KMS-11 (cell line): Measurements from ENCODE around the gene CD55.

ENCODE experiments used
- H2AFZ ChIP-seq: fragments of 200-600 bp; sonication (generic); 2 replicates; pipeline ENCODE4 v1.6.1; 2016; ENCODE audit warnings: antibody characterized with exemption, mixed run types, low read depth
- H3K27ac ChIP-seq: fragments of 200-600 bp; sonication (generic); 2 replicates; pipeline ENCODE4 v1.6.1; 2016; ENCODE audit warnings: mild to moderate bottlenecking, mixed run types
- H3K27me3 ChIP-seq: fragments of 200-600 bp; sonication (generic); 2 replicates; pipeline ENCODE4 v1.6.1; 2017; ENCODE audit warnings: mild to moderate bottlenecking, low read depth, mixed run types, moderate library complexity; ENCODE audit not compliant: insufficient read depth
- H3K36me3 ChIP-seq: fragments of 200-600 bp; sonication (generic); 2 replicates; pipeline ENCODE4 v1.6.1; 2017; ENCODE audit warnings: mild to moderate bottlenecking, mixed run types; ENCODE audit not compliant: insufficient read depth
- H3K4me1 ChIP-seq: fragments of 200-600 bp; sonication (generic); 2 replicates; pipeline ENCODE4 v1.6.1; 2016; ENCODE audit warnings: mild to moderate bottlenecking, low read depth, mixed run types; ENCODE audit not compliant: poor library complexity, severe bottlenecking
- H3K4me2 ChIP-seq: fragments of 200-600 bp; sonication (generic); 2 replicates; pipeline ENCODE4 v1.7.0; 2016; ENCODE audit warnings: mild to moderate bottlenecking, mixed run types
- H3K4me3 ChIP-seq: fragments of 200-600 bp; sonication (generic); IDR thresholded peaks from 2 replicates; pipeline ENCODE4 v1.6.1; 2017; ENCODE audit warnings: low read depth, low read length, mixed read lengths; ENCODE audit not compliant: insufficient read depth
- H3K79me2 ChIP-seq: fragments of 200-600 bp; sonication (generic); 2 replicates; pipeline ENCODE4 v1.6.1; 2016; ENCODE audit warnings: low read depth, mixed run types; ENCODE audit not compliant: insufficient read depth
- H3K9ac ChIP-seq: fragments of 200-600 bp; sonication (generic); 2 replicates; pipeline ENCODE4 v1.6.1; 2016; ENCODE audit warnings: mild to moderate bottlenecking, mixed run types
- H4K20me1 ChIP-seq: fragments of 200-600 bp; sonication (generic); 2 replicates; pipeline ENCODE4 v1.6.1; 2016; ENCODE audit warnings: mild to moderate bottlenecking, mixed run types; ENCODE audit not compliant: insufficient read depth
- CTCF ChIP-seq: fragments of 200-600 bp; sonication (generic); conservative IDR thresholded peaks from 2 replicates; pipeline ENCODE4 v1.6.1; 2017; ENCODE audit warnings: low read depth, mild to moderate bottlenecking, antibody characterized with exemption, low read length, moderate library complexity, mixed read lengths

CD55 gene

DNA sequence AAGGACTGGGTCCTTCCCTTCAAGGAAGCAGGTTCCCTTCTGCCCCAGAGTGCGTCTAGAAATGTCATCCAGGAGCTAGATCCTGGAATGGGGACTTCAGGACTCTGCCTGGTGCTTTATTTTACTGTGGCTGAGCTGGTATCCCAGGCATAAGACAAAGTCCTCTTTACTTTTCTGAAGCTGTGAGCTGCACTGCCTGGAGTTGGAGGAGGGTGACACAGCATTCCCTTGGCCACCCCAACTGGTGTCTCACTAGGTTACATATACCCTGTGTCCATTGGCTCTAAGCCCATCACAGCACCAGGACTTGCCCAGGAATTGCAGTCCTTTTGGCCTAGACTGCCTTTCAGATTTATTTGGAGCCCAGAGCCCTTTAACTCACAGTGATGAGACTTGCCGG, 41.8 kb upstream of the CD55 start:
- H3K36me3 ChIP-seq = no peaks in the 10 kb centered on the region
- no peaks in the 10 kb centered on the region for H3K27me3 ChIP-seq
- no peak for TF ChIP-seq CTCF
- no peak overlapping the region for H3K4me3 ChIP-seq
- no peaks in the 10 kb centered on the region for H3K79me2 ChIP-seq
- no peak overlapping the region for H3K9ac ChIP-seq
- no peaks in the 10 kb centered on the region for H3K4me1 ChIP-seq
- H3K4me2 ChIP-seq = no peak overlapping the region
- H2AFZ ChIP-seq = no peak overlapping the region
- no peaks in the 10 kb centered on the region for H4K20me1 ChIP-seq
- no peak overlapping the region for H3K27ac ChIP-seq

- no peak overlapping the region for H3K4me3 ChIP-seq
- no peak overlapping the region for H3K27ac ChIP-seq
- H3K79me2 ChIP-seq = no peaks in the 10 kb centered on the region
- H4K20me1 ChIP-seq = no peaks in the 10 kb centered on the region
- no peaks in the 10 kb centered on the region for H3K36me3 ChIP-seq
- TF ChIP-seq CTCF = no peak
- no peaks in the 10 kb centered on the region for H3K27me3 ChIP-seq
- H3K9ac ChIP-seq = no peak overlapping the region
- H3K4me2 ChIP-seq = no peak overlapping the region
- H2AFZ ChIP-seq = no peak overlapping the region
- no peaks in the 10 kb centered on the region for H3K4me1 ChIP-seq
Observed at GRCh38 chr1:207280706-207281105, 40.8 kb upstream of the CD55 start.

- Histone ChIP-seq H3K4me3 (no peak overlapping the region), H3K27ac (no peak overlapping the region), H3K4me1 (no peaks in the 10 kb centered on the region), H3K27me3 (no peaks in the 10 kb centered on the region), H4K20me1 (no peaks in the 10 kb centered on the region), H3K9ac (no peak overlapping the region), H2AFZ (no peak overlapping the region), H3K79me2 (no peaks in the 10 kb centered on the region), H3K36me3 (no peaks in the 10 kb centered on the region), H3K4me2 (no peak overlapping the region)
- TF ChIP-seq CTCF = no peak
Observed at GRCh38 chr1:207282058-207282457, 39.4 kb upstream of the CD55 start.

DNA sequence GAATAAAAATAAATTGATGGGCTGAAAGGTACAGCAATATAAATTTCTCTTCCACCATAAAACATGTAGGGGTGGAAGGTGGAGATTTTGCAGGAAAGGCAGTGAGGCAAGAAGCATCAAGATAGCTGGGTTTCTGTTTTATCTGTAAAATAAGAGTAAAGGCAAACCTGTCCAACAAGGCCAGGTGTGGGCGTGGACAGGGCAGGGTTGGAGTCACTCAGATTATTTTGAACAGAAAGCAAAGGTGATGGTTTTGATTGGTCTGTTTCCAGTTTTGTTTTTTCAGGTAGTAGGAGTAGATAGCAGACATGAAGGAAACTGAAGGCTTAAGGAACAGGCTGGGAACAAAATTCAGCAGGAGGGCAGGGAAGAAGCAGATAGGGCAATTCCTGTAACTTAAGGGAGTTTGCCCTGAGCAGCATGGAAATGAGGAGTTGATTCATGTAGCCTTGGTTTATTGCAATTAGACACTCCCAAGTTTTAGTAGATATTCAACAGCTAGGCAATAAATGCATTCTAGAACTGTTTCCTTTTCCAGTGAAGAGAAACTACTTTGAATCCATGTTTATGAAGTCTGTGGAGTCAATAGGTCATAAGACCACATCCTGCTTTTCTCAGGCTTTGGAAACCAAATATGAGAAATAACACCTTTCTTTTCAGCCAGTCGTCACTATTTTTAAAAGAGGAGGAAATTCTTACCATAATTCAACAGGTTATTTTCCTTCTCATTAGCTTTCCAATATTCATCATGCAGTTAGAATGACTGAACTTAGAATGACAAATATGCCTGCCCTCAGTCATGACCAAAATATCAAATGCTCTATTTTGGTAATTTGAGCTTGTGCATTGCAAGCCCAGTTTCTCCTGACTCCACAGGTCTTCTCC, 38.7 kb upstream of the CD55 start:
- H3K27me3 ChIP-seq = no peaks in the 10 kb centered on the region
- H3K9ac ChIP-seq = no peak overlapping the region
- H3K4me3 ChIP-seq = no peak overlapping the region
- H2AFZ ChIP-seq = no peak overlapping the region
- no peaks in the 10 kb centered on the region for H4K20me1 ChIP-seq
- no peak for TF ChIP-seq CTCF
- no peaks in the 10 kb centered on the region for H3K79me2 ChIP-seq
- H3K36me3 ChIP-seq = no peaks in the 10 kb centered on the region
- no peak overlapping the region for H3K27ac ChIP-seq
- H3K4me1 ChIP-seq = no peaks in the 10 kb centered on the region
- H3K4me2 ChIP-seq = no peak overlapping the region
